HEK293 (cell line): ENCODE data around the gene PBXIP1.
A peak's percentile ranks its signal among the peaks of the same experiment; 100 is the strongest.

Experiments used
- AEBP2 ChIP-seq: fragments of 450-650 bp; formaldehyde crosslinking; IDR thresholded peaks from 2 replicates; pipeline ENCODE4 v1.5.1; 2016; ENCODE audit warnings: missing biosample characterization, missing genetic modification characterization, borderline replicate concordance
- GFI1B ChIP-seq: fragments of 450-650 bp; formaldehyde crosslinking; IDR thresholded peaks from 2 replicates; pipeline ENCODE4 v1.5.1; 2016; ENCODE audit warnings: missing biosample characterization, missing genetic modification characterization
- GLIS1 ChIP-seq: fragments of 450-650 bp; formaldehyde crosslinking; IDR thresholded peaks from 2 replicates; pipeline ENCODE4 v1.5.1; 2016; ENCODE audit warnings: missing biosample characterization, missing genetic modification characterization
- IKZF3 ChIP-seq: fragments of 450-650 bp; IDR thresholded peaks from 2 replicates; pipeline ENCODE4 v1.5.0; 2018; ENCODE audit warnings: missing biosample characterization, mild to moderate bottlenecking, missing genetic modification characterization, moderate library complexity
- OVOL3 ChIP-seq: fragments of 450-650 bp; formaldehyde crosslinking; IDR thresholded peaks from 2 replicates; pipeline ENCODE4 v1.5.1; 2016; ENCODE audit warnings: missing biosample characterization, missing genetic modification characterization
- PRDM1 ChIP-seq: fragments of 450-650 bp; formaldehyde crosslinking; IDR thresholded peaks from 2 replicates; pipeline ENCODE4; 2016; ENCODE audit warnings: missing biosample characterization, missing genetic modification characterization
- REPIN1 ChIP-seq: fragments of 450-650 bp; formaldehyde crosslinking; IDR thresholded peaks from 2 replicates; pipeline ENCODE4 v1.5.1; 2017; ENCODE audit warnings: missing biosample characterization, missing genetic modification characterization, low read depth
- SALL2 ChIP-seq: fragments of 450-650 bp; formaldehyde crosslinking; IDR thresholded peaks from 2 replicates; pipeline ENCODE4 v1.5.0; 2017; ENCODE audit warnings: missing biosample characterization, mild to moderate bottlenecking, missing genetic modification characterization, borderline replicate concordance
- SCRT2 ChIP-seq: fragments of 450-650 bp; formaldehyde crosslinking; IDR thresholded peaks from 2 replicates; pipeline ENCODE4 v1.5.1; 2016; ENCODE audit warnings: missing biosample characterization, missing genetic modification characterization
- SETDB1 ChIP-seq: IDR thresholded peaks from one replicate; pipeline ENCODE4 v1.6.1; 2017; ENCODE audit warnings: mild to moderate bottlenecking, low read length, moderate library complexity, mixed read lengths; ENCODE audit not compliant: insufficient read length
- TRIM28 ChIP-seq: IDR thresholded peaks from 2 replicates; pipeline ENCODE4 v1.6.1; 2011; ENCODE audit warnings: low read length, control low read depth, borderline replicate concordance
- WT1 ChIP-seq: fragments of 450-650 bp; formaldehyde crosslinking; IDR thresholded peaks from 2 replicates; pipeline ENCODE4 v1.5.1; 2016; ENCODE audit warnings: missing biosample characterization, missing genetic modification characterization
- ZBTB10 ChIP-seq: fragments of 450-650 bp; formaldehyde crosslinking; IDR thresholded peaks from 2 replicates; pipeline ENCODE4 v1.5.1; 2016; ENCODE audit warnings: missing biosample characterization, missing genetic modification characterization
- ZBTB21 ChIP-seq: fragments of 450-650 bp; formaldehyde crosslinking; IDR thresholded peaks from 2 replicates; pipeline ENCODE4 v1.5.1; 2017; ENCODE audit warnings: missing biosample characterization, missing genetic modification characterization
- ZFHX2 ChIP-seq: fragments of 450-650 bp; formaldehyde crosslinking; conservative IDR thresholded peaks from 2 replicates; pipeline ENCODE4 v1.5.1; 2016; ENCODE audit warnings: missing biosample characterization, missing genetic modification characterization
- ZNF157 ChIP-seq: fragments of 450-650 bp; formaldehyde crosslinking; IDR thresholded peaks from 2 replicates; pipeline ENCODE4 v1.5.1; 2016; ENCODE audit warnings: missing biosample characterization, missing genetic modification characterization
- ZNF175 ChIP-seq: fragments of 450-650 bp; formaldehyde crosslinking; IDR thresholded peaks from 2 replicates; pipeline ENCODE4 v1.5.1; 2016; ENCODE audit warnings: missing biosample characterization, missing genetic modification characterization
- ZNF214 ChIP-seq: fragments of 450-650 bp; formaldehyde crosslinking; IDR thresholded peaks from 2 replicates; pipeline ENCODE4 v1.5.1; 2017; ENCODE audit warnings: missing biosample characterization, mild to moderate bottlenecking, missing genetic modification characterization, borderline replicate concordance
- ZNF24 ChIP-seq: fragments of 450-650 bp; formaldehyde crosslinking; IDR thresholded peaks from 2 replicates; pipeline ENCODE4 v1.5.1; 2016; ENCODE audit warnings: missing biosample characterization, missing genetic modification characterization
- ZNF274 ChIP-seq, 2 experiments: fragments of 200-500 bp in 1 of 2; fragments of 450-650 bp in 1 of 2; sonication (Bioruptor generic) in 1 of 2; formaldehyde crosslinking in 1 of 2; IDR thresholded peaks; 2 replicates each; pipeline versions ENCODE4 v1.5.1 to v1.6.1; 2014 to 2016; ENCODE audit warnings: borderline replicate concordance in 1 of 2, inconsistent platforms in 1 of 2, low read length in 1 of 2, missing biosample characterization in 1 of 2, missing genetic modification characterization in 1 of 2
- ZNF426 ChIP-seq: fragments of 450-650 bp; formaldehyde crosslinking; IDR thresholded peaks from 2 replicates; pipeline ENCODE4 v1.5.1; 2017; ENCODE audit warnings: missing biosample characterization, missing genetic modification characterization, mild to moderate bottlenecking, inconsistent platforms, moderate library complexity
- ZNF549 ChIP-seq: fragments of 450-650 bp; IDR thresholded peaks from 2 replicates; pipeline ENCODE4 v1.5.1; 2018; ENCODE audit warnings: missing biosample characterization, missing genetic modification characterization, mild to moderate bottlenecking, inconsistent platforms, moderate library complexity
- ZNF555 ChIP-seq: fragments of 450-650 bp; formaldehyde crosslinking; conservative IDR thresholded peaks from 2 replicates; pipeline ENCODE4 v1.5.1; 2017; ENCODE audit warnings: missing biosample characterization, mild to moderate bottlenecking, missing genetic modification characterization, inconsistent platforms
- ZNF596 ChIP-seq: fragments of 450-650 bp; IDR thresholded peaks from 2 replicates; pipeline ENCODE4 v1.5.0; 2018; ENCODE audit warnings: missing biosample characterization, mild to moderate bottlenecking, missing genetic modification characterization, moderate library complexity
- ZNF600 ChIP-seq: fragments of 450-650 bp; formaldehyde crosslinking; IDR thresholded peaks from 2 replicates; pipeline ENCODE4 v1.5.1; 2016; ENCODE audit warnings: missing biosample characterization, missing genetic modification characterization
- ZNF624 ChIP-seq: fragments of 450-650 bp; formaldehyde crosslinking; IDR thresholded peaks from 2 replicates; pipeline ENCODE4 v1.5.1; 2017; ENCODE audit warnings: missing biosample characterization, missing genetic modification characterization
- ZNF626 ChIP-seq: fragments of 450-650 bp; sonication (Bioruptor Pico); formaldehyde crosslinking; IDR thresholded peaks from 2 replicates; pipeline ENCODE4 v1.5.1; 2018; ENCODE audit warnings: missing biosample characterization, missing genetic modification characterization, inconsistent platforms
- ZNF660 ChIP-seq: fragments of 450-650 bp; IDR thresholded peaks from 2 replicates; pipeline ENCODE4 v1.5.1; 2018; ENCODE audit warnings: missing biosample characterization, mild to moderate bottlenecking, missing genetic modification characterization
- ZNF76 ChIP-seq: fragments of 450-650 bp; formaldehyde crosslinking; IDR thresholded peaks from 2 replicates; pipeline ENCODE4; 2016; ENCODE audit warnings: low read depth, missing biosample characterization, missing genetic modification characterization, borderline replicate concordance
- ZNF777 ChIP-seq: fragments of 450-650 bp; formaldehyde crosslinking; IDR thresholded peaks from 2 replicates; pipeline ENCODE4 v1.5.1; 2017; ENCODE audit warnings: missing biosample characterization, missing genetic modification characterization, borderline replicate concordance
- ZNF791 ChIP-seq: fragments of 450-650 bp; formaldehyde crosslinking; IDR thresholded peaks from 2 replicates; pipeline ENCODE4 v1.5.1; 2016; ENCODE audit warnings: missing biosample characterization, missing genetic modification characterization
- TF ChIP-seq, protein P1 (sequence below): fragments of 450-650 bp; formaldehyde crosslinking; optimal IDR thresholded peaks from 2 replicates; pipeline ENCODE3; 2016; ENCODE audit warnings: missing biosample characterization, mild to moderate bottlenecking, missing genetic modification characterization

PBXIP1 gene

DNA sequence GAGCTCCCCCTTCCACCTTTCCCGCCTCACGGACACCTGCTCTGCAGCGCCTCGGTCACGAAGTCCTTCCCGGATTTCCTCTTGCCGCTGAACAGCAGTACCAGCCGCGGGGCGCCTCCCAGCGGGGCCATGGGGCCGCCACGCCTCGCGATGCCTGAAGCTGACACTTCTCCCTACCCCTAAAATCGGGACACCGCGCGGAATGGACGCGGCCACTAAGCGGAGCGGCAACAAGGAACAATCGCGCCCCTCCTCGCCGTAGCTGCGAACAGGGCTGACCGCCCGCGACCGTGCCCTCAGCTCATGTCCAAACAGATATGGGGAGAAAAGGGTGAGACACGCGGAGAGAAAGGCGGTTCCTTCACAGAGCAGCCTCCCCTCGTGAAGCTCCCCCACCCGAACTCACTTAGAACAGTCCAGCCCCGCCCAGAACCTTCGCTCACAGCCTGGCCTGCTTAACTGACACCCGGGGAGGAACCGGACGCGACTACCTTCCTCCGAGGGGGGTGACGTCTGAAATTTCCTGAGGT, 19.3 kb downstream of the PBXIP1 start, which contains the start of gene PMVK (continued):
- TF ChIP-seq GFI1B (tag by site-specific recombination) = peak; percentile 52; the same call in 1 of the 2 replicates
- peak; percentile 11; the same call in 1 of the 2 replicates for TF ChIP-seq TRIM28
- TF ChIP-seq ZNF549 (tag by site-specific recombination) = no peak
- no peak for TF ChIP-seq ZNF157 (tag by site-specific recombination)
- no peak for TF ChIP-seq ZNF274 (IDR thresholded peaks at IDR 0.05; ENCODE audit: low read length)
- no peak for TF ChIP-seq ZNF274 (tag by site-specific recombination; IDR thresholded peaks at IDR 0.05; ENCODE audit: borderline replicate concordance)
- no peak for TF ChIP-seq ZNF596 (tag by site-specific recombination)
- no peak for TF ChIP-seq AEBP2 (tag by site-specific recombination)
- TF ChIP-seq PRDM1 (tag by site-specific recombination) = peak; percentile 47; the same call in 1 of the 2 replicates
- TF ChIP-seq ZNF660 (tag by site-specific recombination) = no peak; the same call in 1 of the 2 replicates
- TF ChIP-seq ZNF76 = peak; percentile 83; the same call in 1 of the 2 replicates
- no peak for TF ChIP-seq ZNF175
- TF ChIP-seq ZNF426 (tag by site-specific recombination) = no peak
- TF ChIP-seq GLIS1 (tag by site-specific recombination) = peak; percentile 40
- TF ChIP-seq ZNF791 (tag by site-specific recombination) = no peak
- peak; percentile 39; the same call in 1 of the 2 replicates for TF ChIP-seq ZNF777 (tag by site-specific recombination)
- TF ChIP-seq ZNF624 = no peak
- no peak for TF ChIP-seq ZNF626 (tag by site-specific recombination)
- peak; percentile 57 for TF ChIP-seq SETDB1
- TF ChIP-seq OVOL3 (tag by site-specific recombination) = 0 out of 2 replicates have a peak, but pooled peaks have one; percentile 15
- peak; percentile 88 for TF ChIP-seq ZBTB10 (tag by site-specific recombination)
- TF ChIP-seq ZNF24 = peak; percentile 75
- TF ChIP-seq WT1 = peak; percentile 76
- peak; percentile 88 for TF ChIP-seq IKZF3
- TF ChIP-seq ZNF214 (tag by site-specific recombination) = no peak
- no peak for TF ChIP-seq ZFHX2 (tag by site-specific recombination)
- no peak for TF ChIP-seq SALL2 (tag by site-specific recombination)
- peak; percentile 18; the same call in 1 of the 2 replicates for TF ChIP-seq REPIN1 (tag by site-specific recombination)
- TF ChIP-seq ZBTB21 = no peak
- TF ChIP-seq SCRT2 (tag by site-specific recombination) = peak; percentile 84
- TF ChIP-seq ZNF600 (tag by site-specific recombination) = peak; percentile 96
- TF ChIP-seq, protein P1, sequence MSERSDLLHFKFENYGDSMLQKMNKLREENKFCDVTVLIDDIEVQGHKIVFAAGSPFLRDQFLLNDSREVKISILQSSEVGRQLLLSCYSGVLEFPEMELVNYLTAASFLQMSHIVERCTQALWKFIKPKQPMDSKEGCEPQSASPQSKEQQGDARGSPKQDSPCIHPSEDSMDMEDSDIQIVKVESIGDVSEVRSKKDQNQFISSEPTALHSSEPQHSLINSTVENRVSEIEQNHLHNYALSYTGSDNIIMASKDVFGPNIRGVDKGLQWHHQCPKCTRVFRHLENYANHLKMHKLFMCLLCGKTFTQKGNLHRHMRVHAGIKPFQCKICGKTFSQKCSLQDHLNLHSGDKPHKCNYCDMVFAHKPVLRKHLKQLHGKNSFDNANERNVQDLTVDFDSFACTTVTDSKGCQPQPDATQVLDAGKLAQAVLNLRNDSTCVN = peak; percentile 72
- no peak for TF ChIP-seq ZNF555 (tag by site-specific recombination)
